ENCODE data around the gene TRAM2.

DNA sequence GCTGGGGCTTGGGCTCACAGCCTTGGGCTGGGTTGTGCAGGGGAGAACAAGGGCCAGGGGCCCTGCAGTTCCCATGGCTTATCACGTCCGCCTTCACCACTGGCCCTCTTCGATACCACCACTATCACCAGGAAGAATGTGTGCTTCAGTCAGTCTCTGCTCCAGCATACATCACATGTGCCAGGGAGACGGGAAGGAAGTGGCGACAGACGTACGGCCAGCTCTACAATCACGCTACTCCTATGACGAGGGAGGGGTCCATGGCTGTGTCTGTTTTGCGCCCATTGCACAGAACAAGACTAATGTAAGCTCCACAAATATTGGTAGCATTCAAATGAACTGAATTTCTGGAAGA is 72.1 kb downstream of the TRAM2 start:
- TF ChIP-seq, protein P1, sequence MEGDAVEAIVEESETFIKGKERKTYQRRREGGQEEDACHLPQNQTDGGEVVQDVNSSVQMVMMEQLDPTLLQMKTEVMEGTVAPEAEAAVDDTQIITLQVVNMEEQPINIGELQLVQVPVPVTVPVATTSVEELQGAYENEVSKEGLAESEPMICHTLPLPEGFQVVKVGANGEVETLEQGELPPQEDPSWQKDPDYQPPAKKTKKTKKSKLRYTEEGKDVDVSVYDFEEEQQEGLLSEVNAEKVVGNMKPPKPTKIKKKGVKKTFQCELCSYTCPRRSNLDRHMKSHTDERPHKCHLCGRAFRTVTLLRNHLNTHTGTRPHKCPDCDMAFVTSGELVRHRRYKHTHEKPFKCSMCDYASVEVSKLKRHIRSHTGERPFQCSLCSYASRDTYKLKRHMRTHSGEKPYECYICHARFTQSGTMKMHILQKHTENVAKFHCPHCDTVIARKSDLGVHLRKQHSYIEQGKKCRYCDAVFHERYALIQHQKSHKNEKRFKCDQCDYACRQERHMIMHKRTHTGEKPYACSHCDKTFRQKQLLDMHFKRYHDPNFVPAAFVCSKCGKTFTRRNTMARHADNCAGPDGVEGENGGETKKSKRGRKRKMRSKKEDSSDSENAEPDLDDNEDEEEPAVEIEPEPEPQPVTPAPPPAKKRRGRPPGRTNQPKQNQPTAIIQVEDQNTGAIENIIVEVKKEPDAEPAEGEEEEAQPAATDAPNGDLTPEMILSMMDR (IDR thresholded peaks at IDR 0.05): no peak
- TF ChIP-seq POLR2A (IDR thresholded peaks at IDR 0.05): no peak

Data from testis (tissue), 2 donors.